Muscle of arm (tissue), 14 donors: ENCODE results near the gene IQCC. TPM values are rescaled to one million over a fixed set of nuclear protein-coding genes. Genes with fewer than 3 reads are reported as not detected.
"Not testable (repeated sequence)": the region's sequence is repeated elsewhere in the genome, so short reads cannot be mapped to it uniquely, and the experiment has no call there.

Experiments used
- DNase-seq: peaks from one replicate; pipeline ENCODE4 v3.0.0-alpha.2; 2013
- long read RNA-seq, 11 donors: transcript quantifications; one replicate each; lab custom pipeline, GENCODE V29; 2026
- polyA plus RNA-seq, 12 donors: library from polyadenylated mRNA; unstranded; fragments of 120-200 nt; gene quantifications; one replicate each; pipeline ENCODE4 v1.2.1, GENCODE V29; 2013; ENCODE audit not compliant: insufficient read length in 12 of 12

Gene IQCC
- 1 to 10 TPM in 10 of 12 donors, not detected in 2; 2.4 to 4.9 (median 2.7) TPM for polyA plus RNA-seq
- long read RNA-seq, donor 1, partial matches to known transcripts, result 0 of 2 reads
- long read RNA-seq, donor 1, other reads (novel, unspliced or antisense), result 0 of 2 reads
- long read RNA-seq, donor 2, result 0 reads
- long read RNA-seq, donor 3, result 0 reads
- long read RNA-seq, donor 4, result 0 reads
- long read RNA-seq, donor 5, partial matches to known transcripts, result 0 of 2 reads
- long read RNA-seq, donor 5, other reads (novel, unspliced or antisense), result 0 of 2 reads
- long read RNA-seq, donor 6, result 0 reads
- long read RNA-seq, donor 7, result 0 reads
- long read RNA-seq, donor 8, partial matches to known transcripts, result 0 of 1 reads
- long read RNA-seq, donor 8, other reads (novel, unspliced or antisense), result 0 of 1 reads
- long read RNA-seq, donor 9, partial matches to known transcripts, result 0 of 1 reads
- long read RNA-seq, donor 9, other reads (novel, unspliced or antisense), result 0 of 1 reads
- long read RNA-seq, donor 10, partial matches to known transcripts, result 0 of 1 reads
- long read RNA-seq, donor 10, other reads (novel, unspliced or antisense), result 0 of 1 reads
- long read RNA-seq, donor 11, partial matches to known transcripts, result 0 of 1 reads
- long read RNA-seq, donor 11, other reads (novel, unspliced or antisense), result 0 of 1 reads

- DNase-seq, result peak; percentile 88
These were observed at the start of gene IQCC for GRCh38 chr1:32205401-32206370. IQCC (plus strand) TSS chr1:32205671; CDS start chr1:32205682, 11 bp downstream.

- DNase-seq, result no peak
These were observed 46.3 kb upstream of the IQCC start for GRCh38 chr1:32159189-32159588.

DNA sequence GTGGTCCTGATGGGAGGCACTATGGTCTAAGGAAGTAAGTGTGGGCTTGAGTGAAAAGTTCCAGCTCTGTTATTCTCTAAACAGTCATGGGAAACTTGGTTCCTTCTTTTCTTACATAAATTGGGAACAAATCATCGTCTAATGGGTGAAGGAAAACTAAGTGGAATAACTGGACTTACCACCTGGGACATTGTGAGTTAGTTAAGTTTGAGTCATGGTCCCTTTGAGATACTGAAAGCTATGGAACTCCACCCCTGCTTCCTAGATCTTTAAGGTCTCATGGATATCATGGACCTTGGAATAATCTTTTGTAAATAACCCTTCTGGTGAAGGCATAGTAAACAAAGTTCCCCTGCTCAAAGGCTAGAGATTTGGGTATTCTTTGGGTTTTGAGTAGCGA is 42.1 kb upstream of the IQCC start:
- DNase-seq, result no peak

- DNase-seq, result not testable (repeated sequence)
These were observed 39.8 kb upstream of the IQCC start for GRCh38 chr1:32165633-32166032.

DNA sequence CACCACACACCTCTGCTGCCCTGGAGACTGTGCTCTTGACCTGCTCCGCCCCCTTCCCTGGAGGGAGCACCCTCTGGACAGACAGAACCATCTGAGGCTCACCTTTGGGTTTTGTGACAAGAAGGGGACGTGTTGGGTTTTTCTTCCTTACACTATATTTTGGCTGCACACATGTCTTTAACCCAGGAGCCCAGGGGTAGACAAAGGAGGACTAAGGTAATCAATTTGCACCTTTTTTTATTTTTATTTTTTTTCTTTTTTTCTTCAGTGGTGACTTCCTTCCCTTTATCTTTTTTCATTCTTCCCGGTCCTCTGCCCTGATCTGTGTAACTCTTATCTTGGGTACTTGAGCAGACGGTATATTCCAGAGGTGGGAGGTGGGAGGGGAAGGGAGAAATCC is 34.5 kb upstream of the IQCC start:
- no peak for DNase-seq

- no peak for DNase-seq
These were observed 32.7 kb upstream of the IQCC start for GRCh38 chr1:32172621-32173245.

DNA sequence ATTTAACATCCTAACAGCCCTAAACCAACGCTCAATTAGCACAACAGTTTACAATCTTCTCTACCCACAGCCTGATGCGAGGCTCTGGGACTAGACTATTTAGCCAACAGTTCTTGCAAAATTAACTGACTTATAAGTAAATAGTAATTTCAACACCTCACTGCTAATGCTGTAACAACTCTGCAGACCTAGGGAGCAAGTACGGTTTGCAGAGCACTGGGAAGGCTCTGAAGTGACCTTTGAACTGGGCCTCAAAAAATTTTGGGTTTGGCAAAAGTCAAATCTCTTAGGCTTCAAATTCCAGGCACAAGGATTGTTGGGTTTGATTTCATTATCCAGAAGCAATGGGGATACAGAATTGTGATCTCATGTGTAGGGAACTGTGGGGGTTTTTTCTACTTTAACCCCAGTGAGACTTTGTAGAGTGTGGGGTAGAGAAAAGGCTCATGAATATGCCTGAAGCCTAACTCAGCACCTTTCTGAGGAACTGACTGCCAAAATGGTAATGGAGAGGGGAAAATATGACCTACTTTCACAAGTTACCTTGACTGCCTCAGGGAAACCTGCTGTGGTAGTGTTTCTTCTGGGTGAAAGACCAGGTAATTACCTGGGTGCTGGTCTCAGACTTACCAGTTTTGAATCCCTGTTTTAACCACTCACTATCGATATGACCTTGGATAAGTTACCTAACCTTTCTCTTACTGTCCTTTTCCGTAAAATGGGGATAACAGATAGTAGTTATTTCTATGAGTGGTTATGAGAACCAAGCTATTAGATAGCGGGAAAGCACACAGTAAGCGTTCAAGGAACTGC is 26.9 kb upstream of the IQCC start:
- no peak for DNase-seq

- DNase-seq, result no peak
These were observed 26.4 kb upstream of the IQCC start for GRCh38 chr1:32179193-32179442.

DNA sequence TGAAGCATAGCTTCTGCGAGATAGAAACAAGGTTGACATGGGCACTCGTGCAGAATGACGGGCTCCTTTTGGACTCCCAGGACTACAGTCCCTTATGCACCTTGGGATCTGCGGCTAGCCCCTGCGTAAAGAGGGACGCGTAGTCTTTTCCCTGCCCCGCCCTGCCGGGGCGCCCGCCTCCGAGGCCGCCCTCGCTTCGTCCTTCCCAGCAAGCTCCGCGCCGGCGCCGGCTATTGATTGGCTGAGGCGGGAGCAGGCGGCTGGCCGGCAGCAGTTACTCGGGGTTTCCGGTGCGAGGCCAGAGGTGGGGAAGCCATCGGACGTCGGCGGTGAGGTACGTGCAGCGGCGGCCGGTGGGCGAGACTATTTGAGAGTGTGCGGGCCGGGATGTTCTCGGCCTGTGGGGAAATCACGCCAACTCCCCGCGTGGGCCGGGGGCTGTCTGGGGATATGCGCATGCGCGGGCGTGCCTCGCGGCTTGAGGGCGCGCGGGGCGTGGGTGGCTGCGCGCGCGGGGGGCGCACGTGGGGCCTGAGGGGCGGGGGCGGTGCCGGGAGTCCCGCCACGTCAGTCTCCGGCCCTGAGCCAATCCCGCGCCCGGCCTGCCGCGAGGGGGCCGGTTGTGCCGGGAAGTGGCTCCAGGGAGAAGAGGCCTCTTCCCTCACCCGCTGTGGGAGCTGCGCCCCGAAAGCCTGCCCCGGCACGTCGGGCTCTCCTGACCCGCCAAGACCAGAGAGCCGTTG is 25.9 kb upstream of the IQCC start, which contains the start of gene TXLNA:
Gene TXLNA (plus strand): TSS at position 233 of the 743 bp plus-strand sequence. CDS start 671 bp downstream, outside the sequence.
- DNase-seq, result peak; percentile 95

- peak; percentile 53 for DNase-seq
These were observed 25.0 kb upstream of the IQCC start for GRCh38 chr1:32180186-32181060.

DNA sequence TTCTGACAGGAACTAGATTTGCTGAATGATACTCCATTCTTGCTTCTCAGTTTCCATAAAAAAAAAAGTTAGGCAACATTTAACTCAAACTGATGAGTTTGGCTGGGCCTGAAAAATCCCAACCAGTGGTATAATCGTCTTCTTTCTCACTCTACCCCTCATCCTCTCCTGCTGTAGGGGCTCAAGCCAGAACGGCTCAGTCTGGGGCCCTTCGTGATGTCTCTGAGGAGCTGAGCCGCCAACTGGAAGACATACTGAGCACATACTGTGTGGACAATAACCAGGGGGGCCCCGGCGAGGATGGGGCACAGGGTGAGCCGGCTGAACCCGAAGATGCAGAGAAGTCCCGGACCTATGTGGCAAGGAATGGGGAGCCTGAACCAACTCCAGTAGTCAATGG is 24.4 kb upstream of the IQCC start:
- no peak for DNase-seq

DNA sequence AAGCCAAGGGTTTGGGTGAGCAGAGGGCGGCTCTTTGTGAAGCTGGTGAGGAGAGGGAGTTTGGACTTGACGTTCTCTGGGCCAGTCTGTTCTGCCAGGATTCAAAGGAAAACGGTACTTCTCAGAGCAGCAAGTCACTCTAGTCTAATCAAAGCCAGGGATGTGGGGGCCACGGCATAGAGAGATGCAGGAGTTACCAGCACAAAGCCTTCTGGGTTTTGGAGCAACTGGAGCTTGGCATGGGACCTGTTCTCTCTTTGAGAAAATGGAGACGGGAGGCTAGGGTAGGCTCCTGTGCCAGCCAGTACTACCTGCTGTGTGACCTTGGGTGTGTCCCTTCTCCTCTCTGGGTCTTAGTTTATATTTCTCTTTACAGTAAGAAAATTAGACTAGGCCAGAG is 23.9 kb upstream of the IQCC start:
- DNase-seq, result no peak

GRCh38 chr1:32182060-32182459 is 23.4 kb upstream of the IQCC start:
- DNase-seq, result no peak

DNA sequence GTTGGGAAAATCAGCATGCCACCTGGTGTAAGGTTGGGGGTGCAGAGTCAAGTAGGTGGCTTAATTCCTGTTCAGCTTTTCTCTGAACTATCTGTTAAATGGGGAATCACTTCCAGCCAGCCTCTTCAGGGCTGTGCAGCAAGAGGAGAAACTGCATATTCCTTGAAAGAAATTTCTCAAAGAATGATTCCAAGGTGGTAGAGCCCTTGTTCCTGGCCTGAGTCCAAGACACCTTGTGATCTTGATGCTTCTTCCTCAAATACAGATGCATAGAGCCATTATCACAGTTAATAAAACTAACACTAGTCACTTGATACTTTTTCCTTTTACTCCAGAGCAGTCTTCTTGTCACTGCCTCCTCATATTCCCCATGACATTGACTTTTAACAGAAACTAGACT is 20.8 kb upstream of the IQCC start:
- no peak for DNase-seq

GRCh38 chr1:32186077-32186476 is 19.4 kb upstream of the IQCC start:
- DNase-seq, result no peak

GRCh38 chr1:32186491-32186890 is 19.0 kb upstream of the IQCC start:
- DNase-seq, result no peak

- no peak for DNase-seq
These were observed 17.6 kb upstream of the IQCC start for GRCh38 chr1:32187850-32188249.

DNA sequence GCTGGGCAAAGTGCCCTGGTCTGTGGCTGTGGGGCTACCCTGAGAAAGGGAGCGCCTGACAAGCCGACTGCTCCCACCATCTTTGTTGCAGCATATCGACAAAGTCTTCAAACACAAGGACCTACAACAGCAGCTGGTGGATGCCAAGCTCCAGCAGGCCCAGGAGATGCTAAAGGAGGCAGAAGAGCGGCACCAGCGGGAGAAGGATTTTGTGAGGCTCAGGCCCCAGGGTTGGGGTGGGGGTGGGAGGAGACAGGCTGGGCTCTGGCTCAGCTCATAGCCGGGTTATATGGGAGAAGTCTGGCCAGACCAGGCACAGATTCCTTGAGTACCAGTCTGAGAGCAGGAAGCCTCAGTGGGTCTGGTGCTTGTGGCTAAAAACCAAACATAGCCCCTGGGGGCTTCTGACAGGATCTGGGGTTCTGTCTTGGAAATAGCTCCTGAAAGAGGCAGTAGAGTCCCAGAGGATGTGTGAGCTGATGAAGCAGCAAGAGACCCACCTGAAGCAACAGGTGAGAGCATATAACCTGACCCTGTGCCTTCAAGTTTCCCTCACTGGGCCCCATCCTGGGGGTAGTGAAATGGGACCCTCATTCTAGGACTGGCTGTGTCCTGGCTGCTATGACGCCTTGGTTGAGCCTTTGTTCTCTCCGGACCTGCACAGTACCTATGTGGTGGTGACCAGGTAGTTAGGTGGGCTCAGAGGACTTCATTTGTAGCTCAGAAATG is 13.1 kb upstream of the IQCC start:
- DNase-seq, result no peak
